RKO (cell line): ENCODE measurements around the gene MYBPC1.
A peak's percentile ranks its signal among the peaks of the same experiment; 100 is the strongest.

ENCODE experiments used
- DNase-seq: peaks from one replicate; pipeline ENCODE4 v3.0.0-alpha.2; 2016; ENCODE audit warnings: low spot score

The MYBPC1 gene

GRCh38 chr12:101695706-101696105 lies 100.9 kb downstream of the MYBPC1 start:
- peak; percentile 11 for DNase-seq

- peak; percentile 9 for DNase-seq
These were observed 101.8 kb downstream of the MYBPC1 start for GRCh38 chr12:101696251-101697196.

- DNase-seq, result peak; percentile 65
These were observed 102.6 kb downstream of the MYBPC1 start, which contains the start of gene CHPT1 for GRCh38 chr12:101697197-101697929. Gene CHPT1 (plus strand): TSS chr12:101697640. CDS start chr12:101697862, 222 bp downstream.

- DNase-seq, result peak; percentile 57
These were observed 103.4 kb downstream of the MYBPC1 start for GRCh38 chr12:101697930-101698799.

GRCh38 chr12:101698800-101699347 lies 104.1 kb downstream of the MYBPC1 start:
- peak; percentile 36 for DNase-seq

- no peak for DNase-seq
These were observed 105.6 kb downstream of the MYBPC1 start for GRCh38 chr12:101700299-101700820.

- no peak for DNase-seq
These were observed 108.7 kb downstream of the MYBPC1 start for GRCh38 chr12:101703487-101703886.

- DNase-seq, result no peak
These were observed 111.6 kb downstream of the MYBPC1 start for GRCh38 chr12:101706403-101706802.

- DNase-seq, result no peak
These were observed 112.5 kb downstream of the MYBPC1 start for GRCh38 chr12:101707131-101707782.

GRCh38 chr12:101710288-101710687 lies 115.5 kb downstream of the MYBPC1 start:
- no peak for DNase-seq

GRCh38 chr12:101713059-101713682 lies 118.4 kb downstream of the MYBPC1 start:
- no peak for DNase-seq

GRCh38 chr12:101713930-101714329 lies 119.2 kb downstream of the MYBPC1 start:
- no peak for DNase-seq

GRCh38 chr12:101714877-101715444 lies 120.2 kb downstream of the MYBPC1 start:
- DNase-seq, result no peak

- DNase-seq, result no peak
These were observed 124.8 kb downstream of the MYBPC1 start for GRCh38 chr12:101719566-101719965.

GRCh38 chr12:101720118-101720517 lies 125.3 kb downstream of the MYBPC1 start:
- DNase-seq, result no peak

- DNase-seq, result no peak
These were observed 127.6 kb downstream of the MYBPC1 start for GRCh38 chr12:101722392-101722791.

- DNase-seq, result no peak
These were observed 132.3 kb downstream of the MYBPC1 start for GRCh38 chr12:101727098-101727497.

- DNase-seq, result no peak
These were observed 135.1 kb downstream of the MYBPC1 start for GRCh38 chr12:101729842-101730241.

GRCh38 chr12:101732318-101732717 lies 137.5 kb downstream of the MYBPC1 start:
- no peak for DNase-seq

- DNase-seq, result no peak
These were observed 138.4 kb downstream of the MYBPC1 start for GRCh38 chr12:101733166-101733565.
